Fibroblast of lung (primary cell): ENCODE measurements around the gene SCFD2. TPM values are rescaled to one million over a fixed set of nuclear protein-coding genes. Genes with fewer than 3 reads are reported as not detected.

Experiments
- DNase-seq, 2 donors: peaks; one replicate each; pipeline versions ENCODE4 v3.0.0 to v3.0.0-alpha.2; 2010; ENCODE audit warnings: low read depth in 2 of 2
- H2AFZ ChIP-seq: 2 replicates; pipeline ENCODE4 v1.5.1; 2012; ENCODE audit warnings: low read length, control low read depth, inconsistent platforms
- H3K27ac ChIP-seq: 2 replicates; pipeline ENCODE4 v1.5.1; 2011; ENCODE audit warnings: low read length, control low read depth; ENCODE audit not compliant: insufficient read depth
- H3K27me3 ChIP-seq: 2 replicates; pipeline ENCODE4 v1.5.1; 2011; ENCODE audit warnings: mild to moderate bottlenecking, low read length; ENCODE audit not compliant: control insufficient read depth, insufficient read depth
- H3K36me3 ChIP-seq: 2 replicates; pipeline ENCODE4 v1.5.1; 2011; ENCODE audit warnings: low read length; ENCODE audit not compliant: control insufficient read depth, insufficient read depth
- H3K4me1 ChIP-seq: 2 replicates; pipeline ENCODE4 v1.5.1; 2011; ENCODE audit warnings: low read length; ENCODE audit not compliant: control insufficient read depth, insufficient read depth; ENCODE audit errors: extremely low read depth
- H3K4me2 ChIP-seq: 2 replicates; pipeline ENCODE4 v1.5.1; 2011; ENCODE audit warnings: low read length, control low read depth; ENCODE audit not compliant: insufficient read depth; ENCODE audit errors: extremely low read depth
- H3K4me3 ChIP-seq, 4 experiments: fragments of 200-600 bp in 1 of 4; sonication (generic) in 1 of 4; replicated peaks in 1 of 4; 2 replicates each; pipeline ENCODE4 v1.5.1; 2011 to 2016; ENCODE audit warnings: low read length in 4 of 4, low read depth in 3 of 4, mild to moderate bottlenecking in 3 of 4, control low read depth in 2 of 4, inconsistent platforms in 1 of 4, mixed read lengths in 1 of 4; ENCODE audit not compliant: insufficient read depth in 1 of 4; ENCODE audit errors: control extremely low read depth in 1 of 4
- H3K79me2 ChIP-seq: 2 replicates; pipeline ENCODE4 v1.5.1; 2012; ENCODE audit warnings: mild to moderate bottlenecking, low read length, inconsistent platforms; ENCODE audit not compliant: control insufficient read depth, insufficient read depth
- H3K9ac ChIP-seq: 2 replicates; pipeline ENCODE4 v1.5.1; 2011; ENCODE audit warnings: mild to moderate bottlenecking, low read length, control low read depth; ENCODE audit not compliant: insufficient read depth
- H3K9me3 ChIP-seq: 2 replicates; pipeline ENCODE4 v1.5.1; 2012; ENCODE audit warnings: low read depth, low read length; ENCODE audit not compliant: control insufficient read depth, insufficient read depth
- H4K20me1 ChIP-seq: 2 replicates; pipeline ENCODE4 v1.5.1; 2011; ENCODE audit warnings: low read length; ENCODE audit not compliant: control insufficient read depth, insufficient read depth; ENCODE audit errors: extremely low read depth
- CTCF ChIP-seq, 2 donors: IDR thresholded peaks in 1 of 2; conservative IDR thresholded peaks in 1 of 2; 1 replicate in 1 of 2; 2 replicates in 1 of 2; pipeline ENCODE4 v1.5.1; 2011 to 2012; ENCODE audit warnings: low read length in 2 of 2, control low read depth in 1 of 2, inconsistent platforms in 1 of 2, low read depth in 1 of 2, mild to moderate bottlenecking in 1 of 2
- EZH2 ChIP-seq: IDR thresholded peaks from 2 replicates; pipeline ENCODE4 v1.5.1; 2012; ENCODE audit warnings: low read length, control low read depth, mild to moderate bottlenecking; ENCODE audit errors: missing control alignments
- polyA plus RNA-seq, 2 donors: library from polyadenylated mRNA; depleted of rRNA in 1 of 2; stranded (reverse) in 1 of 2; unstranded in 1 of 2; fragments of >200 nt; gene quantifications; 2 replicates each; pipeline ENCODE4 v1.2.1, GENCODE V29; 2011 to 2012; ENCODE audit warnings: missing spikeins in 1 of 2
- total RNA-seq: library from RNA; depleted of rRNA; stranded (reverse); fragments of >200 nt; gene quantifications from 2 replicates; pipeline ENCODE4 v1.2.1, GENCODE V29; 2014

Gene SCFD2
- total and polyA plus RNA-seq, 2 donors (not counting 1 experiment from before 2014, with no cell fraction given): 16.2 to 23.1 TPM

- H3K9ac ChIP-seq: no peak overlapping the region
- no peak overlapping the region for H3K4me3 ChIP-seq
- no peak for DNase-seq
- no peak overlapping the region for H2AFZ ChIP-seq
- no peaks in the 10 kb centered on the region for H3K36me3 ChIP-seq
- no peaks in the 10 kb centered on the region for H3K27me3 ChIP-seq
- H3K4me2 ChIP-seq: no peak overlapping the region
- no peaks in the 10 kb centered on the region for H3K9me3 ChIP-seq
- TF ChIP-seq CTCF (conservative IDR thresholded peaks at IDR 0.05 in 1 of 2, IDR thresholded peaks at IDR 0.05 in 1 of 2; ENCODE audit: low read depth in 1 of 2, low read length in 2 of 2): no peak
- TF ChIP-seq EZH2: no peak
- H4K20me1 ChIP-seq: no peaks in the 10 kb centered on the region
- H3K4me1 ChIP-seq: no peaks in the 10 kb centered on the region
- no peaks in the 10 kb centered on the region for H3K79me2 ChIP-seq
- H3K27ac ChIP-seq: no peak overlapping the region
Measured at GRCh38 chr4:52883183-52883621, 482.7 kb downstream of the SCFD2 start.

- TF ChIP-seq EZH2 (no peak), CTCF (conservative IDR thresholded peaks at IDR 0.05 in 1 of 2, IDR thresholded peaks at IDR 0.05 in 1 of 2; ENCODE audit: low read depth in 1 of 2, low read length in 2 of 2) (no peak)
- H2AFZ ChIP-seq: no peak overlapping the region
- H3K36me3 ChIP-seq: no peaks in the 10 kb centered on the region
- no peak for DNase-seq
- H4K20me1 ChIP-seq: no peaks in the 10 kb centered on the region
- H3K79me2 ChIP-seq: no peaks in the 10 kb centered on the region
- H3K4me2 ChIP-seq: no peak overlapping the region
- H3K9me3 ChIP-seq: no peaks in the 10 kb centered on the region
- no peak overlapping the region for H3K4me3 ChIP-seq
- no peaks in the 10 kb centered on the region for H3K27me3 ChIP-seq
- no peak overlapping the region for H3K27ac ChIP-seq
- no peak overlapping the region for H3K9ac ChIP-seq
- H3K4me1 ChIP-seq: no peaks in the 10 kb centered on the region
Measured at GRCh38 chr4:52880994-52881393, 484.9 kb downstream of the SCFD2 start.

GRCh38 chr4:52879471-52879870 is 486.4 kb downstream of the SCFD2 start:
- no peak for DNase-seq
- no peak for TF ChIP-seq CTCF (conservative IDR thresholded peaks at IDR 0.05 in 1 of 2, IDR thresholded peaks at IDR 0.05 in 1 of 2; ENCODE audit: low read depth in 1 of 2, low read length in 2 of 2)
- TF ChIP-seq EZH2: no peak
- no peaks in the 10 kb centered on the region for H3K4me1 ChIP-seq
- no peak overlapping the region for H3K4me2 ChIP-seq
- no peaks in the 10 kb centered on the region for H3K79me2 ChIP-seq
- no peaks in the 10 kb centered on the region for H3K9me3 ChIP-seq
- no peak overlapping the region for H2AFZ ChIP-seq
- no peaks in the 10 kb centered on the region for H3K36me3 ChIP-seq
- no peak overlapping the region for H3K4me3 ChIP-seq
- H3K9ac ChIP-seq: no peak overlapping the region
- H4K20me1 ChIP-seq: no peaks in the 10 kb centered on the region
- H3K27me3 ChIP-seq: no peaks in the 10 kb centered on the region
- no peak overlapping the region for H3K27ac ChIP-seq
